ENCODE data around the gene LLGL2.
"Not testable (repeated sequence)": the region's sequence is repeated elsewhere in the genome, so short reads cannot be mapped to it uniquely, and the experiment has no call there.

LLGL2 gene

DNA sequence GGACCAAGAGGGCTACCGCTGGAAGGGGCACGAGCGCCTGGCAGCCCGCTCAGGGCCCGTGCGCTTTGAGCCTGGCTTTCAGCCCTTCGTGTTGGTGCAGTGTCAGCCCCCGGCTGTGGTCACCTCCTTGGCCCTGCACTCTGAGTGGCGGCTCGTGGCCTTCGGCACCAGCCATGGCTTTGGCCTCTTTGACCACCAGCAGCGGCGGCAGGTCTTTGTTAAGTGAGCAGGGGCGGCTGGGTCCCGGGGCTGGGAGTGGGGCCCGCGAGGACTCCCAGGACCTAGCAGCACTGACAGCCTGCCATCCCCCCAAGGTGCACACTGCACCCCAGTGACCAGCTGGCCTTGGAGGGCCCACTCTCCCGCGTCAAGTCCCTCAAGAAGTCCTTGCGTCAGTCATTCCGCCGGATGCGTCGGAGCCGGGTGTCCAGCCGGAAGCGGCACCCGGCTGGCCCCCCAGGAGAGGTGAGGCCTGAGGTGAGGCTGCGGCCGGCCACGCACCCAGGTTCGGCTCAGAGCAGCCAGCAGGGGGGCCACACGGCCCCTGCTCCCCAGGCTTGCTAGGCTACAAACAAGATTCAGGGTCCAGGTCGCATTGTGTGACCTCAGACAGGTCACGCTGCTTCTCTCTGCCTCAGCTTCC is 44.7 kb downstream of the LLGL2 start:
- DNase-seq (ENCODE audit: low read depth in 2 of 2): no peak

- DNase-seq (ENCODE audit: low read depth in 2 of 2): no peak
These were observed 45.3 kb downstream of the LLGL2 start for GRCh38 chr17:75570772-75571171.

DNA sequence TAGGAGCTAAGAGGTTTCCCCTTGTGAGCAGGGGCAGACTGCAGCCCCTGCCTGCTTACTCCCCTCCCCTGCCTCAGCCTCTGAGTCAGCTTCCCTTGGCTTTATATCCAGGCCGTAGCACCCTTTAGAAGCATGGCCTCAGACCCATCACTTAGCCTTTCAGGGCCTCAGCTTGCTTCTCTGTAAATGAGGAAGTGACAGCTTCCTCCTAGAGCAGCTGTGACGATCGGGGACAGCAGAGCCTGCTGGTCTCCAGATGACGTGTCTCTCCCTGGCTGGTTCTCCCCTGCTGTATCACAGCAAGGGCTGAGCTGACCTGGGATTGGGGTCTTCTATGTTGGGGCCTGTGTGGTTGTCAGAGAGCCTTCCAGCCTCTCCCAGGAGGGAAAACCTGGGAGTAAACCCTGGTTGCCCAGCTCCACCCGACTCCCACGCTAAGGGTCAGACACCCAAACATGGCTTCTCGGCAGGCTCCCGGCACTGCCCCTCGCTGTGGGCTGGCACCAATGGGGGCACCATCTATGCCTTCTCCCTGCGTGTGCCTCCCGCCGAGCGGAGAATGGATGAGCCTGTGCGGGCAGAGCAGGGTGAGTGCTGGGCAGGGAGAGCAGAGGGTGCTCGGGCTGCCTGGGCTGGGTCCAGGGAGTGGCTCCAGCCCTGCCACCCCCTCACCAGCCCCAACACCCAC is 45.8 kb downstream of the LLGL2 start:
- DNase-seq (ENCODE audit: low read depth in 2 of 2): no peak

GRCh38 chr17:75571885-75572215 is 46.4 kb downstream of the LLGL2 start:
- no peak for DNase-seq (ENCODE audit: low read depth in 2 of 2)

GRCh38 chr17:75572713-75573539 is 47.4 kb downstream of the LLGL2 start:
- no peak for DNase-seq (ENCODE audit: low read depth in 2 of 2)

DNA sequence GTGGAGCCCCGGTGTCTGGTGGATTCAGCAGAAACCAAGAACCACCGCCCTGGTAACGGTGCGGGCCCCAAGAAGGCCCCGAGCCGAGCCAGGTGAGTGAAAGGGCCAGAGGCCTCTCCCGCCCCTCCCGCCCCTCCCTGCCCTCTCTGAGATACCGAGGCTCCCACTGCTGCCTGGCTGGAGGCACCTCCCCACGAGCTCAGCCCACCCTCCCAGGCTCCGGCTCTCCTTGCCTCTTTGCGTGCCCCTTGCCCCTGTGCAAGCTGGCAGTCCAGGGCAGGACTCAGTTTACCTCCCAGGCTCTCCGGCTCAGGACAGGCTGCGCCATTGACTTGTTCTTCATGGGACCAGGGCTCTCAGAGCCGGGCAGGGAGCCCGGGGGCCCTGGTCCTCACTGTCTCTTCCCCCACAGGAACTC is 48.1 kb downstream of the LLGL2 start:
- no peak for DNase-seq (ENCODE audit: low read depth in 2 of 2)

GRCh38 chr17:75573994-75574393 is 48.5 kb downstream of the LLGL2 start:
- no peak for DNase-seq (ENCODE audit: low read depth in 2 of 2)

- no peak for DNase-seq (ENCODE audit: low read depth in 2 of 2)
These were observed 49.0 kb downstream of the LLGL2 start for GRCh38 chr17:75574404-75575036.

GRCh38 chr17:75575197-75575596 is 49.7 kb downstream of the LLGL2 start:
- no peak for DNase-seq (ENCODE audit: low read depth in 2 of 2)

DNA sequence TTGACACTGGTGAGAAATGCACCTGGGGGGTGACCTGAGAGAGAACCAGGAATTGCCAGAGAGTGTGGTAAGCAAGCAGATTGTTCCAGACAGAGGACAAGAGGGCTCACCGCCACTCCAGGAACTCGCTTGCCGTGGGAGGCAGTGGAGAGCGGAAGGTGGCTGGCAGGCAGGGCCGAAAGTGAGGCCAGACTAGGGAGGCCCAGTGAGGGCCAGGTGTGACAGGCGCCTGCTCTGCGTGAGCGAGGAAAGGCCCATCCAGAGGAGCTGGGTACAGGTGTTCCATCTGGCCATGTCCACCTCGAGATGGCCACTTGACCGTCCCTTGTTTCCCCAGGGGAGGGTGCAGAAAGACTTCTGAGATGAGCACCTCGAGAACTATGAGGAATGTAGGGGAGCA is 50.2 kb downstream of the LLGL2 start:
- DNase-seq (ENCODE audit: low read depth in 2 of 2): no peak

- no peak for DNase-seq (ENCODE audit: low read depth in 2 of 2)
These were observed 51.2 kb downstream of the LLGL2 start for GRCh38 chr17:75576661-75577060.

DNA sequence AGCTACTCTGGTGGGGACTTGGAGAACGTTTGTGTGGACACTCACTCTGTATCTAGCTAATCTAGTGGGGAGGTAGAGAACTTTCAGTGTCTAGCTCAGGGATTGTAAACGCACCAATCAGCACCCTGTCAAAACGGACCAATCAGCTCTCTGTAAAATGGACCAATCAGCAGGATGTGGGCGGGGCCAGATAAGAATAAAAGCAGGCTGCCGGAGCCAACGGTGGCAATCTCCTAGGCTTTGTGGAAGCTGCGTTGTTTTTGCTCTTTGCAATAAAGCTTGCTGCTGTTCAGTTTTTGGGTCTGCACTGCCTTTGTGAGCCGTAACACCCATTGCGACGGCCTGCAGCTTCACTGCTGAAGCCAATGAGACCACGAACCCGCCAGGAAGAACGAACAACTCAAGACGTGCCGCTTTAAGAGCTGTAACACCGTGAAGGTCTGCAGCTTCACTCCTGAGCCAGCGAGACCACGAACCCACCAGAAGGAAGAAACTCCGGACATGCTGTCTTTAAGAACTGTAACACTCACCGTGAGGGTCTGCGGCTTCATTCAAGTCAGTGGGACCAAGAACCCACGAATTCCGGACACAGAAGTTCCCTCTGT is 55.7 kb downstream of the LLGL2 start:
- DNase-seq (ENCODE audit: low read depth in 2 of 2): peak in 1 of 2 donors; percentile 40

DNA sequence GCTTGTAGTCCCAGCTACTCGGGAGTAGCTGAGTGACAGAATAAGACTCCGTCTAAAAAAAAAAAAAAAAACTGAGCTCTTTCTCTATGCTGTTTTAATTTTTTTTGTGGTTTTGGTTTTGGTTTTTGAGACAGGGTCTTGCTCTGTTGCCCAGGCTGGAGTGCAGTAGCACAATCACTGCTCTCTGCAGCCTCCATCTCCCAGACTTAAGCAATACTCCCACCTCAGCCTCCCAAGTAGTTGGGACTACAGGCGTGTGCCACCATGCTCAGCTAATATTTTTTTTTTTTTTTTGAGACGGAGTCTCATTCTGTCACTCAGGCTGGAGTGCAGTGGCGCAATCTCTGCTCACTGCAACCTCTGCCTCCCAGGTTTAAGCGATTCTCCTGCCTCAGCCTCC is 57.7 kb downstream of the LLGL2 start:
- DNase-seq (ENCODE audit: low read depth in 2 of 2): not testable (repeated sequence)

GRCh38 chr17:75584849-75585175 is 59.3 kb downstream of the LLGL2 start:
- DNase-seq (ENCODE audit: low read depth in 2 of 2): no peak

- DNase-seq (ENCODE audit: low read depth in 2 of 2): peak; percentile 39 to 49
These were observed 62.4 kb downstream of the LLGL2 start, which contains the start of gene MYO15B for GRCh38 chr17:75587675-75588595. Gene MYO15B (plus strand): TSS chr17:75587800. CDS start chr17:75588058, 258 bp downstream.

- DNase-seq (ENCODE audit: low read depth in 2 of 2): no peak
These were observed 63.1 kb downstream of the LLGL2 start for GRCh38 chr17:75588596-75589011.

DNA sequence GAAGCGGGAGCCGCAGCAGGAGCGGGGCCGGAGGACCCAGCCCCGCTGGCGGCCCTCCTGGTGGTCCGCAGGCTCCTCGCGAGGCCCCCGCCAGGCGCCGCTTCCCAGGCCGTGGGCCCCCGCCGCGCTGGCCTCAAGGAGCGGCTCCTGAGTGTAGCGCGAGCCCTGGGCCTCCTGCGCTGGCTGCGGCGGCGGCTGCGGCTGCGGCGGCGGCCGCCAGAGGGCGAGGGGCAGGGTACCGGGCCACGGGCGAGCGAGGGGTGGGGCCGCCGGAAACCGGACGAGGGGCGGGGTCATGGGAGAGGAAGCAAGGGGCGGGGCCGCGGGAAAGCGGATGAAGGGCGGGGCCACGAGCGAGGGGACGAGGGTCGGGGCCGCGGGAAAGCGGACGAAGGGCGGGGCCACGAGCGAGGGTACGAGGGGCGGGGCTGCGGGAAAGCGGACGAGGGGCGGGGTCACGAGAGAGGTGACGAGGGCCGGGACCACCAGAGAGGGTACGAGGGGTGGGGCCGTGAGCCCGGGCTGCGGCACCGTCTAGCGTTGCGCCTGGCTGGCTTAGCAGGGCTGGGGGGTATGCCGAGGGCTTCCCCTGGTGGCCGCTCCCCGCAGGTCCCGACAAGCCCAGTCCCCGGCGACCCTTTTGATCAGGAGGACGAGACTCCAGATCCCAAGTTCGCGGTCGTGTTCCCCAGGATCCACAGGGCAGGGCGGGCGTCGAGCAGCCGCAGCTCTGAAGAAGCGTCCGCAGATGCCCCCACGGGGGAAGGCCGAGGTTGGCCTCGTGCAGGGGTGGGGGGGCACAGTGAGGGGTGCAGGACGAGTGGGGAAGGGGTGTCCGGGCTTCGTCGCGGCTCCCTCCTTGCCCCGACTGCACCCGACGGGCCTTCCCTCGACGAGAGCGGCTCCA is 63.8 kb downstream of the LLGL2 start:
- DNase-seq (ENCODE audit: low read depth in 2 of 2): peak; percentile 86 to 95

GRCh38 chr17:75589919-75590303 is 64.4 kb downstream of the LLGL2 start:
- no peak for DNase-seq (ENCODE audit: low read depth in 2 of 2)

- no peak for DNase-seq (ENCODE audit: low read depth in 2 of 2)
These were observed 64.8 kb downstream of the LLGL2 start for GRCh38 chr17:75590314-75590761.
